Astrocyte of the cerebellum (primary cell): ENCODE measurements around the gene OST4.

ENCODE experiments used
- DNase-seq: peaks from one replicate; pipeline ENCODE4 v3.0.0-alpha.2; 2011; ENCODE audit warnings: low read depth
- H3K4me3 ChIP-seq: 2 replicates; pipeline ENCODE4 v1.5.1; 2011; ENCODE audit warnings: mild to moderate bottlenecking, low read depth, low read length, moderate library complexity
- CTCF ChIP-seq: IDR thresholded peaks from 2 replicates; pipeline ENCODE4 v1.5.1; 2012; ENCODE audit warnings: low read length, low read depth, moderate library complexity, mild to moderate bottlenecking; ENCODE audit errors: missing control alignments
- in situ Hi-C: cut with HindIII; loops from 2 replicates; pipeline ENCODE4 v1.10.0; 2017; ENCODE audit warnings: low sequenced_read_pairs

The OST4 gene

DNA sequence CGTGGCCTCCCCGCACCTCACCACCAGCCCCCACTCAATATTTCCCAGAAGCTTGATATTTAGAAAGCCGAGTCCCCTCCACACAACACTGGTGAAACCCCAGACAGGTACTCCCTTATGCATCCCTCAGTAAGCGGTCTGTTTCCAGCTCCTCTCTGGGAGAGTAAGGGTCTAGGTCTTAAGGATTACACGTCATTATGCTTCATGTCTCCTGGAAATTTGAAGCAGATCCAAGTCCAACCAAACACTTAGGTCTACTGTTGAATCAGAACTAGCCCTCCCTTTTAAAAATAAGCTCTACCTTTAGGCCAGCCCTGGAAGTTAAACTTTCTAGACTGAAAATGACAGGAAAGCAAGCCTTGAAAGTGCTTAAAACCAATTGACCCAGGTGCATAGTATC is 1.5 kb upstream of the OST4 start:
- in situ Hi-C loops = no loop called here
- DNase-seq = peak; percentile 63
- TF ChIP-seq CTCF = no peak
- H3K4me3 ChIP-seq = no peak overlapping the region

- peak; percentile 62 for DNase-seq
- in situ Hi-C loops = no loop called here
- peak overlapping the region; percentile 85 for H3K4me3 ChIP-seq
- TF ChIP-seq CTCF = no peak
Measured at GRCh38 chr2:27071990-27072830, 756 bp upstream of the OST4 start.

DNA sequence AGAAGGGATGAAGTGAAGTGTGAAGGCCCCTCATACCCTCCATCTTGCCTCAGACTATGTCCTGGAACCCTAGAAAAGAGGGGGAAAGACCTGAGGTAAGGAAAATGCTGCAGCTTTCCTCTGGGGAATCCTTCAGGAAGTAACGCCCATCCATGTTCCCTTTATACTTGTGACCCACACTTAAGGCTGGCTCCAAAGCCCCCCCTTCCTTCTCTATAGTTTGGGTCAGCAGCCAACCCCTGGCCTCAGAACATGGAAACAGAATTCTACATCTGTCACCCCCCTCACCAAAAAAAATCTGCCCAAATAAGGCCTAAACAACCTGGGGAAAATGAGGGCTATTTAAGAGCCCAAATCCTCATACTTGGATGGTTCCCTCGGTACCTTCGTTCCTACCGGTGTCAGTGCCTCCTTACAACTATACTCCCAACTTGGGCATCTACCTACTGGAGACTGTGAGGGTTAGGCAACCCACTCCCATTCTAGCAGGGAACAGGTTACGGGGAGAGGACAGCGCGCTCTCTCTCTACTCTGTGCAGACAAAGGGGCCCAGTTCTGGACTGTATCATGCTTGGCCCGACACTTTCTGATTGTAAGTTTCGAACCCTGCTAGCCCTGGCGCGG is 689 bp downstream of the OST4 start:
- peak overlapping the region; percentile 85 for H3K4me3 ChIP-seq
- no peak for DNase-seq
- in situ Hi-C loops = no loop called here
- TF ChIP-seq CTCF = no peak

DNA sequence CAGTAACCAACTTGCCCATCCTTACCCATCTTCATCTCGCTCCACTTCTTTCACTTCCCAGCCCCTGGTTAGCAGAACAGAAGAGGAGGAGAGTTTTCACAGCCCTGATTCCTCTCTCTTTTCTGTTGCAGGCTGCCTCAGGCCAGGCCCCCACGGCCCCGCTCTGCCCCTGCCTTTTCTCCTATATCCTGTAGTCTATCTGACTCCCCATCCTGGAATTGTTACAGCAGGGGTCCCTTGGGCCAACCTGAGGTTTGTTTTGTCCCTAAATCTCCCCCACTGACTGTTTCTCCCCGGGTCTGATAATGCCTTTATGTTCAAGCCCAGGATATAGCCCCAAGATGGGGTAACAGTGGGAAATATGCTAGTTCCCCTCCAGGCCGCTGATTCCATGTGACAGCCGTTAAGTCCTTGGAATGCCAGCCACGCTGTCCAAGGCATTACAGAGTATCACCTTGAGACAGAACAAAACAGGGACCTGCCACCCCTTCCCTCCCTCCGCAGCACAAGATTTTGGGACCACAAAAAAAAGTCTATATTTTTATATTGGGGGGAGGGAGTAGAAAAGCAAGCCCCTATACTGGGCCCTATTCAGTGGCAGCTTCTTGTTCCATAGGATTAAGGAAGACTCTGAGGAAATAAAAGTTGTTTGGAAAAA is 1.4 kb downstream of the OST4 start:
- peak overlapping the region; percentile 85 for H3K4me3 ChIP-seq
- in situ Hi-C loops = no loop called here
- TF ChIP-seq CTCF = no peak
- no peak for DNase-seq

- DNase-seq = no peak
- H3K4me3 ChIP-seq = peak overlapping the region; percentile 85
- in situ Hi-C loops = no loop called here
- no peak for TF ChIP-seq CTCF
Measured at GRCh38 chr2:27069436-27069835, 2.0 kb downstream of the OST4 start.

GRCh38 chr2:27067385-27067784 is 4.1 kb downstream of the OST4 start:
- in situ Hi-C loops = no loop called here
- no peak for TF ChIP-seq CTCF

More at GRCh38 chr2:27067385-27067784, 4.1 kb downstream of the OST4 start:
- DNase-seq = no peak
- no peak overlapping the region for H3K4me3 ChIP-seq
